GM15510 (cell line): ENCODE measurements around the gene CCNG1.

Source experiments
- POLR2A ChIP-seq: IDR thresholded peaks from 3 replicates; pipeline ENCODE4 v1.6.1; 2011; ENCODE audit warnings: borderline replicate concordance; ENCODE audit not compliant: insufficient read length; ENCODE audit errors: extremely low read depth

The CCNG1 gene

DNA sequence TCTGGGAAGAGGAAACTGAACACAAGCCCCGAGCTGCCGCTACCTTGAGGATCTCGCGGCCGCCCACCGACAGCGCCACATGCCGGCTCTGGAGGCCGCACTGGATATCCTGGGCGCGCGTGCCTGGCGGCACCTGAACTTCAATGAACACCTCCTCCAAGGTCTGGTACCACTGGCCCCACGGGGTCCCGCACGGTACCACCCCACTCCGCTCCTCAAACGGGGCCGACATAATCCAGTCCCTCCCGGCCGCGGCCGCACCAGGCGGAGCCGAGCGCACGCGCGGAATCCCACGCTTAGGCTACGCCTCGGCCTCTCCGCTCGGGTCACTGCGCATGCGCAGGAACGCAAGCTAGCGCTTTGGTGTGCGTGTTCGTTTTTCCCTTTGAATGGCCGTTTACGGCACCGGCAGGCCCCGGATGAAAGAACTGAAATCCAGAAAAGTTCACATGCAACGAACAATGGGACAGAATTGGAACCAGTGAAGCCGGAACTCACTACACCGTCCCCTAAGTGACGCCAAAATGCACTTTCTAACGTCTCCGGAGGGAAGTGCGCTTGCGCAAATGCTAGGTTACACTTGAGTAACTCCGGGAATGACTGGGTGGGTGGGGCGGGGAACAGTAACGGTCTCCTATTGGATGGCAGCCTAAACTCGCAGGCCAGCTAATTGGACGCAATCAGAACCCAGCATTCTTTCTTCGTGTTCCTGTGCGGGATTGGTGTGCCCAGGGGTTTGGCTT, 22.6 kb downstream of the CCNG1 start, which contains the start of gene NUDCD2:
Gene NUDCD2 (minus strand): TSS at position 284 of the 743 bp plus-strand sequence. CDS start 52 bp downstream, at position 232.
- TF ChIP-seq POLR2A = peak; percentile 96

DNA sequence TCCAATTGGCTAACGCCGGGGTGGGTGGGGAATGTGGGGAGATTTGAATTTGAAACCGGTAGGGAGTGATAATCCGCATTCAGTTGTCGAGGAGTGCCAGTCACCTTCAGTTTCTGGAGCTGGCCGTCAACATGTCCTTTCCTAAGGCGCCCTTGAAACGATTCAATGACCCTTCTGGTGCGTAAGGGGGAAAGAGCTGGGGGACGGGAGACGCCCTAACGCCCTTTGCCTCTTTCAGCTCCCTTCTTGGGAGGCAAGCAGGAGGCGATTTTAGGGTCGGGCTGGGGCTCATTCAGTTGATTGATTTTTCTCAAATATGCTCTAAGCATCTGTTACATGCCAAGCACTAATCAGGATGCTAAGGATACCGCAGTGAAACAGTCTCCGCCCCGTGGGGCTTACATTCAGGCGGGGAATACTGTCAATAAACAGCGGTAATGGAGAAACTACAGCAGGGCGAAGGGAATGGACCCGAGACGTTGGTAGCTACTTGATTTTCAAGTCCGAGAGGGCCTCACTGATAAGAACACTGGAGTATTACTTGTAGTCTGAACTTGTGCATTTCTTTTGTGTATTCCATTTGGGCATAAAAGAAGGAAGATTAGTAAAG, 23.3 kb downstream of the CCNG1 start, which contains the start of gene HMMR:
Gene HMMR (plus strand): TSS at position 71 of the 610 bp plus-strand sequence. CDS start 61 bp downstream, at position 132.
- peak; percentile 67 for TF ChIP-seq POLR2A

DNA sequence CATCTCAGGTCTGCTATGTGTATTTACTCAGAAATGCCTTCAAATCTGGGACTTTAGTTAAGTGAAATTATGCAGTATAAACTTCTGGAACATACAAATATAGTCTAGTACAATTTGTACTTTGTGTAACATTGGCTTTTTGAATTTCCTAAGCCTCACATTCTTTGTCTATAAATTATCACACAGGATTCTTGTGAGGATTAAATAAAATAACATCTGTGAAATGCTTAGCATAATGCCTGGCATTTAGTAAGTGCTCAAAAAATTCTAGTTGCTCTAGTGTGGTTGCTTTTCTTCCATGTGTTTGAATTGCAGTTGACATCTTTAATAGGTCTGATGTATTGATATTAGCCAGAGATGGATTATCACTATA, 25.7 kb downstream of the CCNG1 start:
- no peak for TF ChIP-seq POLR2A

DNA sequence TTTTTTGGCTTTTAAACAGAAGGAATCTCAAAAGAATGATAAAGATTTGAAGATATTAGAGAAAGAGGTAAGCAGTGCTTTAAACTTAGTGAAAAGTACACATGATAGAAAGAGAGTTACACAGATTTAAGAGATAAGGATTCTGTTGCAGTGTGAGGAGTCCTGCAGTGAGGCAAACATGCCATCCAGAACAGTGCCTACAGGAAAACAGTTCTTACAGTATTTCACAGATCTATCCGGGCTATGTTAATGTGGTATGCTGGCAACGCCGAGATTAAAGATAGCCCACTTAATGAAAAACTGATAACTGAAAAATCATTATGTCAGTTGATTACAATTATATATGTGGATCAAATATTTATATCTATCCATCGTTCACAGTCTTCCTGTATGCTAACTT, 30.3 kb downstream of the CCNG1 start:
- TF ChIP-seq POLR2A = no peak

DNA sequence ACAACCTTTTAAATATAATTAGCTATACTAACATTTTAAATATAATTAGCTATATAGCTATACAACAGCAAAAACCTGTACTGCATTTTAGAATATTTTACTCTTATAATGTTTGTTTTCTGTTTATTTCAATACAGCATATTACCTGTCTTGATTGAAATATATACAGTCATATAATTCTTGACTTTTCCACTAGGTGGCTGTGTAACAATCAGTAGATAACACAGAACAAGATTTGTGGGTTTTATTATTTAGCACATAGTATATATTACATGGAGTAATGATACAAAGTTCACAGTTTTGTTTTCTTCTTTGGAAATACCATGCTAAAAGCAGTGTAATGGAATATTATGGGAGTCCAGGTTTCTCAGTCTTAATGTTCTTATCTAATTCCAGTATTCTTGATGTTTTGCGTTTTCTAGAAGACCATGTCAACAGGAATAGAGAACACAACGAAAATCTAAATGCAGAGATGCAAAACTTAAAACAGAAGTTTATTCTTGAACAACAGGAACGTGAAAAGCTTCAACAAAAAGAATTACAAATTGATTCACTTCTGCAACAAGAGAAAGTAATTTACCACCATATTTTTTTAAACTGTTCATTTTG, 36.3 kb downstream of the CCNG1 start:
- no peak for TF ChIP-seq POLR2A

DNA sequence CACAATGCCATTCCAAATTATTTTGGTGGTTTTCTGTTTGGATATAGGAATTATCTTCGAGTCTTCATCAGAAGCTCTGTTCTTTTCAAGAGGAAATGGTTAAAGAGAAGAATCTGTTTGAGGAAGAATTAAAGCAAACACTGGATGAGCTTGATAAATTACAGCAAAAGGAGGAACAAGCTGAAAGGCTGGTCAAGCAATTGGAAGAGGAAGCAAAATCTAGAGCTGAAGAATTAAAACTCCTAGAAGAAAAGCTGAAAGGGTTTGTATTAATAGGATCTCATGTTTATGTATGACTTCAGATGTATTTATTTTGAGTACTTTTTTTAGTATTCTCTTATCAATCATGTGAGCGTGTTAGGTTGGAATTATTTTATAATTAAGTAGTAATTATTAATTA, 38.0 kb downstream of the CCNG1 start:
- no peak for TF ChIP-seq POLR2A

DNA sequence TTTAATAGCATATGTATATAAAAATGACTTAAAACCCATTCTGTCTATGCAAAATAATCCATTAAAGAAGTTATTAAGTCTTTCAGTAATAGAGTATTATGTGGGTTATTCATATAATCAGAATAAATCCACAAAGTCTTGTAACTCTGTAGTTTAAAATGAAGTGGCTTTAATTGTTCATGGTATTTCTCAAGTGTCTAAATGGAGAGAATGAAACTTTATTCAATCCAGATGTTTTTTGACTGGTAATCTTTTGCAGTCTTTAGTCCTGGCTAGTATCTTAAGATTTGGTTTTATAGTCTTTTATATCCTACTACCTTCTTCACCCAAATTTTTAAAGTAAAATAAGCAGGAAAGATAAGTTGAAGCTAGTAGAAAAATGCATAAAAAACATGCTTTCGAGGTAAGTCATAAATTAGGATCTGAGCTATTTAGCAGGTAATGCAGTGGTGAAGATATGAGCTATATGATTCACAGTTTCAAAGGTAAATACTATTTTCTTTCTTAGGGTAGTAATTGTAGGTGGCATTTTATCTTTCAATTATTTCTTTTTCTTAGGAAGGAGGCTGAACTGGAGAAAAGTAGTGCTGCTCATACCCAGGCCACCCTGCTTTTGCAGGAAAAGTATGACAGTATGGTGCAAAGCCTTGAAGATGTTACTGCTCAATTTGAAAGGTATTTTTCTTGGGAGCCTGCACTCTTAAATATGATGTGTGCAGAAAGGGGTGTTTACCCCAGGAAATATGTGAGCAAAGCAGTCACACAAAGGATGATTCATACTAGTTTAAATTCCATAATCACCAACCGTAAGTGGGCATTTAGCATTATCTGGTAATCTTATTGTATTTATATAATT, 41.0 kb downstream of the CCNG1 start:
- no peak for TF ChIP-seq POLR2A

DNA sequence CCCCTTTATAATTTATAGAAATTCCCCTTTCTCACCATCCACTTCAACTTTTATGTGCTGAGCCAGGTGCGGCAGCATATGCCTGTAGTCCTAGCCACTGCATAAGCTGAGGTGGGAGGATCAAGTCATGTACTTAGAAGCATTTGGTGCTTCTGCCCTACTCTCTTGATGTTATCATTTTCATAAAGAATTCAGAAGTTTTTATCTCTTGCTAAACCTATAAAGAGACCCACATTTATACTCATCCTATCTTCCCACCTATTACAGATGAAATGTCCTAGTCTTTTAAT, 41.5 kb downstream of the CCNG1 start:
- no peak for TF ChIP-seq POLR2A

DNA sequence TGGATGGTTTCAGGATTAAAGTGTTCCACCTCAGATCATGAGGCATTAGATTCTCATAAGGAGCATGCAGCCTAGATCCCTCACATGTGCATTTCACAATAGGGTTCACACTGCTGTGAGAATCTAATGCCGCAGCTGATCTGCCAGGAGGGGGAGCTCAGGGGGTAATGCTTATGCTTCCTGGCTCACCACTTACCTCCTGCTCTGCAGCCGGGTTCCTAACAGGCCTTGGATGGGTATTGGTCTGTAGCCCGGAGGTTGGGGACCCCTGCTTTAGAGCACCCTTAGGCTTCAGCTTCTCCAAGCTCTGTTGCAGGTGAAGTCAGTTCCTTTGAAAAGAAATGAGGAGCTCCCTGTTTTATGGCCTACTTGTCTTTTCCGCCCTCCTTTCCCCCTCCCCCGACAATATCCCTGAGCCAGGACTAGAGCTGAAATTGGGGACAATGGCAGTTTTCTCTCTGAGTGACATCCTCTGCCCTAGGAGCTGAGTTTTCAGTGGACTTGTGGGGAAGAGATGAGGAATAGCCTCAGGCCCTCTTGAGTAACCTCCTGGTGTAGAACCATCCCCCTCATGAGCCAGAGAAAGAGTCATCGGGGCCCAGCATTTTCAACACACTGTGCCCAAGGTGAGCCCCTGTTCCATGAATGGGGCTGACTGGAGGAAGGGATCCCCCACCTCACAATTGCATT, 51.8 kb downstream of the CCNG1 start:
- no peak for TF ChIP-seq POLR2A

DNA sequence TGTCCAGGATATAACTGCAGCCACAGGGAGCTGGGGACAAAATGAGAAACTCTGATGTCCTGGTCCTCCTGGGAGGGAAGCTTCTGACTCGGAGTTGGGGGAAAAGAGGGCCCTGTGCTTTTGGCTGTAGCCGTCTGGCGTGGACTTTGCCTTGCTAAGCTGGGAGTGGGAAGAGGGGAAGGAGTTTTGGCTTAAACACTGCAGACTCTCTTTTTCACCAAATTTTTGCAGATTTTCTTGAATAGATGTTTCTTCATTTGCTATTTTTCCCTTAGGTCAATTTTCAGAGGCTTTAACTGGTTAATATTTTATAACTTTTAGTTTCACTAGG, 52.3 kb downstream of the CCNG1 start:
- TF ChIP-seq POLR2A = no peak
